ENCODE results near the gene PDZD2. TPM values are rescaled to one million over a fixed set of nuclear protein-coding genes. Genes with fewer than 3 reads are reported as not detected.

The PDZD2 gene
- total RNA-seq, 1 donor: 0.36 TPM

GRCh38 chr5:31626604-31627234 lies 12.2 kb upstream of the PDZD2 start:
- Histone ChIP-seq H3K79me2 (ENCODE audit: insufficient read depth, low read length) (no peaks in the 10 kb centered on the region), H3K36me3 (ENCODE audit: insufficient read depth, low read length) (no peaks in the 10 kb centered on the region), H3K4me3 (ENCODE audit: insufficient read depth, low read length) (no peak overlapping the region), H2AFZ (ENCODE audit: low read length) (no peak overlapping the region), H4K20me1 (ENCODE audit: insufficient read depth, low read length) (no peaks in the 10 kb centered on the region), H3K9me3 (ENCODE audit: low read depth, low read length) (no peaks in the 10 kb centered on the region), H3K27ac (ENCODE audit: low read depth, low read length) (no peak overlapping the region), H3K4me1 (ENCODE audit: insufficient read depth, low read length) (no peaks in the 10 kb centered on the region), H3K4me2 (ENCODE audit: insufficient read depth, low read length) (no peak overlapping the region), H3K27me3 (ENCODE audit: insufficient read depth, low read length) (no peaks in the 10 kb centered on the region)
- TF ChIP-seq CTCF (IDR thresholded peaks at IDR 0.05; ENCODE audit: extremely low read depth, low read depth, low read length): no peak
- DNase-seq (ENCODE audit: insufficient read length, low spot score, missing footprints): no peak

GRCh38 chr5:31630931-31631330 lies 8.0 kb upstream of the PDZD2 start:
- Histone ChIP-seq H3K4me2 (ENCODE audit: insufficient read depth, low read length) (no peak overlapping the region), H3K27me3 (ENCODE audit: insufficient read depth, low read length) (peaks cover 2% of the 10 kb centered on the region), H3K36me3 (ENCODE audit: insufficient read depth, low read length) (no peaks in the 10 kb centered on the region), H3K79me2 (ENCODE audit: insufficient read depth, low read length) (no peaks in the 10 kb centered on the region), H4K20me1 (ENCODE audit: insufficient read depth, low read length) (no peaks in the 10 kb centered on the region), H3K9me3 (ENCODE audit: low read depth, low read length) (no peaks in the 10 kb centered on the region), H3K4me1 (ENCODE audit: insufficient read depth, low read length) (no peaks in the 10 kb centered on the region), H3K27ac (ENCODE audit: low read depth, low read length) (no peak overlapping the region), H2AFZ (ENCODE audit: low read length) (no peak overlapping the region), H3K4me3 (ENCODE audit: insufficient read depth, low read length) (no peak overlapping the region)
- no peak for TF ChIP-seq CTCF (IDR thresholded peaks at IDR 0.05; ENCODE audit: extremely low read depth, low read depth, low read length)
- DNase-seq (ENCODE audit: insufficient read length, low spot score, missing footprints): no peak

- peaks cover 8% of the 10 kb centered on the region for H3K27me3 ChIP-seq (ENCODE audit: insufficient read depth, low read length)
- H3K79me2 ChIP-seq (ENCODE audit: insufficient read depth, low read length): no peaks in the 10 kb centered on the region
- no peaks in the 10 kb centered on the region for H3K9me3 ChIP-seq (ENCODE audit: low read depth, low read length)
- H2AFZ ChIP-seq (ENCODE audit: low read length): no peak overlapping the region
- H3K4me1 ChIP-seq (ENCODE audit: insufficient read depth, low read length): no peaks in the 10 kb centered on the region
- H3K4me3 ChIP-seq (ENCODE audit: insufficient read depth, low read length): no peak overlapping the region
- DNase-seq (ENCODE audit: insufficient read length, low spot score, missing footprints): no peak
- TF ChIP-seq CTCF (IDR thresholded peaks at IDR 0.05; ENCODE audit: extremely low read depth, low read depth, low read length): no peak
- H3K27ac ChIP-seq (ENCODE audit: low read depth, low read length): no peak overlapping the region
- no peak overlapping the region for H3K4me2 ChIP-seq (ENCODE audit: insufficient read depth, low read length)
- H3K36me3 ChIP-seq (ENCODE audit: insufficient read depth, low read length): no peaks in the 10 kb centered on the region
- no peaks in the 10 kb centered on the region for H4K20me1 ChIP-seq (ENCODE audit: insufficient read depth, low read length)
These were observed 6.5 kb upstream of the PDZD2 start for GRCh38 chr5:31632460-31632859.

GRCh38 chr5:31635446-31635845 lies 3.5 kb upstream of the PDZD2 start:
- Histone ChIP-seq H2AFZ (ENCODE audit: low read length) (no peak overlapping the region), H3K4me1 (ENCODE audit: insufficient read depth, low read length) (peaks cover 6% of the 10 kb centered on the region), H3K27ac (ENCODE audit: low read depth, low read length) (no peak overlapping the region), H3K9me3 (ENCODE audit: low read depth, low read length) (no peaks in the 10 kb centered on the region), H3K79me2 (ENCODE audit: insufficient read depth, low read length) (no peaks in the 10 kb centered on the region), H4K20me1 (ENCODE audit: insufficient read depth, low read length) (no peaks in the 10 kb centered on the region), H3K4me3 (ENCODE audit: insufficient read depth, low read length) (no peak overlapping the region), H3K36me3 (ENCODE audit: insufficient read depth, low read length) (no peaks in the 10 kb centered on the region), H3K27me3 (ENCODE audit: insufficient read depth, low read length) (peaks cover 28% of the 10 kb centered on the region), H3K4me2 (ENCODE audit: insufficient read depth, low read length) (no peak overlapping the region)
- no peak for DNase-seq (ENCODE audit: insufficient read length, low spot score, missing footprints)
- no peak for TF ChIP-seq CTCF (IDR thresholded peaks at IDR 0.05; ENCODE audit: extremely low read depth, low read depth, low read length)
